ENCODE results near the gene DPF3. TPM values are rescaled to one million over a fixed set of nuclear protein-coding genes. Genes with fewer than 3 reads are reported as not detected.

DPF3 gene
- total RNA-seq, 1 donor from 2014 or later: 1.3 TPM

DNA sequence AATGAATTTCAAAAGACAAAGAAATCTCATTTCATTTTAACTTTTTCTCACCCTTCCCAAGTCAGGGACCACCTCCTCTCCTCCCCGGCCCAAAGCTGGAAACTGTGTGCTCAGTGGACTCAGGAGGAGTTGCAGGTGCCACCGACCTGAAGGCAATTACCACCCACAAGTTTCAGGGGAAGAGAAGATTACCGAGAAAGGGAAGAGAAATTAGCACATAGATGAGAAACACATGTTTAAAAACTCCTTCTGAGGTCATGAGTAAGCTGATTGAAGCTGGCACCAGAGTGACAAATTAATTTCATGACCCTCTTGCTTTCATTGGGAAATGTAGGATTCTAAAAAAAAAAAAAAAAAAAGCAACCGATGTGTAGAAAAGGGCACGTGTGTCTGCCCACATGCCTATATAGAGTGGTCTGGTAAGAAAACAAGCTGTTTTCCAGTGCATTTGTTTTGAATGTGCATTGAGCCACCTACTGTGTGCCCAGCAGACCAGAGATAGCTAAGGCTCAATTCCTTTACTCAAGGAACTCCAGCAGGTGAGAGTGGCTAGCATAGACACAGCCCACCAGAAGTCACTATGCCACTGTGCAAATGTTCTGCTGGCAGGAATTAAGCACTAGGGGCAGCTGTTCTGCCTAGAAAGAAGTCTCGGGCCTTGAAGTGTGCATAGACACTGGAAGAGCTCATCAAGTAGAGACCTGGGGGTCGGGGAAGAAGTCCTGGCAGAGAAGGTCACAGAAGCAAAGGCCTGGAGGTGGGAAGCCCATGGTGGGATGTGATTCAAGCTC is 30.5 kb downstream of the DPF3 start:
- Mint-ChIP-seq H3K27me3 (ENCODE audit: low read depth) (peaks cover 5% of the 10 kb centered on the region), H3K36me3 (ENCODE audit: low read depth) (no peaks in the 10 kb centered on the region), H3K4me1 (no peaks in the 10 kb centered on the region), H3K27ac (ENCODE audit: unreplicated experiment) (no peak overlapping the region), H3K9me3 (no peaks in the 10 kb centered on the region), H3K4me3 (no peak overlapping the region)
- TF ChIP-seq, protein P1, sequence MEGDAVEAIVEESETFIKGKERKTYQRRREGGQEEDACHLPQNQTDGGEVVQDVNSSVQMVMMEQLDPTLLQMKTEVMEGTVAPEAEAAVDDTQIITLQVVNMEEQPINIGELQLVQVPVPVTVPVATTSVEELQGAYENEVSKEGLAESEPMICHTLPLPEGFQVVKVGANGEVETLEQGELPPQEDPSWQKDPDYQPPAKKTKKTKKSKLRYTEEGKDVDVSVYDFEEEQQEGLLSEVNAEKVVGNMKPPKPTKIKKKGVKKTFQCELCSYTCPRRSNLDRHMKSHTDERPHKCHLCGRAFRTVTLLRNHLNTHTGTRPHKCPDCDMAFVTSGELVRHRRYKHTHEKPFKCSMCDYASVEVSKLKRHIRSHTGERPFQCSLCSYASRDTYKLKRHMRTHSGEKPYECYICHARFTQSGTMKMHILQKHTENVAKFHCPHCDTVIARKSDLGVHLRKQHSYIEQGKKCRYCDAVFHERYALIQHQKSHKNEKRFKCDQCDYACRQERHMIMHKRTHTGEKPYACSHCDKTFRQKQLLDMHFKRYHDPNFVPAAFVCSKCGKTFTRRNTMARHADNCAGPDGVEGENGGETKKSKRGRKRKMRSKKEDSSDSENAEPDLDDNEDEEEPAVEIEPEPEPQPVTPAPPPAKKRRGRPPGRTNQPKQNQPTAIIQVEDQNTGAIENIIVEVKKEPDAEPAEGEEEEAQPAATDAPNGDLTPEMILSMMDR (conservative IDR thresholded peaks at IDR 0.05): no peak
- DNase-seq (ENCODE audit: low read depth, low spot score): no peak

- Mint-ChIP-seq H3K9me3 (no peaks in the 10 kb centered on the region), H3K36me3 (ENCODE audit: low read depth) (no peaks in the 10 kb centered on the region), H3K4me3 (no peak overlapping the region), H3K4me1 (no peaks in the 10 kb centered on the region), H3K27me3 (ENCODE audit: low read depth) (no peaks in the 10 kb centered on the region), H3K27ac (ENCODE audit: unreplicated experiment) (no peak overlapping the region)
- TF ChIP-seq, protein P1 (conservative IDR thresholded peaks at IDR 0.05): no peak
- DNase-seq (ENCODE audit: low read depth, low spot score): no peak
These were observed 37.2 kb downstream of the DPF3 start for GRCh38 chr14:72856530-72857266.

GRCh38 chr14:72855913-72856312 is 38.0 kb downstream of the DPF3 start:
- Mint-ChIP-seq H3K4me3 (no peak overlapping the region), H3K27me3 (ENCODE audit: low read depth) (no peaks in the 10 kb centered on the region), H3K36me3 (ENCODE audit: low read depth) (no peaks in the 10 kb centered on the region), H3K27ac (ENCODE audit: unreplicated experiment) (no peak overlapping the region), H3K9me3 (no peaks in the 10 kb centered on the region), H3K4me1 (no peaks in the 10 kb centered on the region)
- no peak for DNase-seq (ENCODE audit: low read depth, low spot score)
- TF ChIP-seq, protein P1 (conservative IDR thresholded peaks at IDR 0.05): no peak

DNA sequence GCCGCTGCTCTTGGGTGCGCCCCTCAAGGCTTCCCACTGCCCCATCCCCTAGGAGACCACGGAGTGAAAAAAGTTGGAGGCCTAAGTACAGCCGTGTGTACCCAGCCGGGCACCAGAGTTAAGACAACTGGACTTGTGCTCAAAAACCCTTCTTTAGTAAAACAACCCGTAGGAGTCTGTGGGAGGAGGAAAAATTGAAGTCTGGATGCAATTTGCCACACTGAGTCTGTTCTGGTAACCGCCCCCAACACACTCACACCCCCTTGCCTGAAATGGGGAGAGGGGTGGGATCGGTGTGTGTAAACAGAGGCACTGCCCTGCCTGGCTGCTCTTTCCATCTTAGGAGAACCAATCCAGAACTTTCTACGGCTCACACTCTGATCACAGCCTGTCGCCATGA is 41.7 kb downstream of the DPF3 start:
- Mint-ChIP-seq H3K4me3 (no peak overlapping the region), H3K4me1 (peaks cover 5% of the 10 kb centered on the region), H3K27ac (ENCODE audit: unreplicated experiment) (no peak overlapping the region), H3K36me3 (ENCODE audit: low read depth) (no peaks in the 10 kb centered on the region), H3K27me3 (ENCODE audit: low read depth) (no peaks in the 10 kb centered on the region), H3K9me3 (no peaks in the 10 kb centered on the region)
- DNase-seq (ENCODE audit: low read depth, low spot score): no peak
- TF ChIP-seq, protein P1 (conservative IDR thresholded peaks at IDR 0.05): no peak

DNA sequence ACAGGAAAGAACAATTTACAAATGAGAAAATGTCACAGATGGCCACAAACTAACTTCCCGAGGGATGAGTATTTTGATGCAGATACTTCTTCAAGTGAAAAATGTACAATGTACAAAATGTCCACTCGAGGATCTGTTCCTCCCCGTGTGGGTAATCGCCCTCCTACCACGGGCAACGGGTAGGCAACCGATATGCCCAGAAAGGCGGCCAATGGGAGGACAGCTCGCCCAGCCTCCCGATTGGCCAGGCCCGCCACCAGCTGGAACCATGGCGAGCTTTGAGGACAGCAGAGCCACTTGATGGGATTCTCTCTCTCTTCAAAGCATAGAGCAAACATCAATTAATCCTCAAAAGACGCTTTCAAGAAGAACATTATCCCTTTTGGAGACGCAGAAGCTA is 42.3 kb downstream of the DPF3 start:
- DNase-seq (ENCODE audit: low read depth, low spot score): no peak
- TF ChIP-seq, protein P1 (conservative IDR thresholded peaks at IDR 0.05): no peak
- no peaks in the 10 kb centered on the region for H3K9me3 Mint-ChIP-seq
- no peak overlapping the region for H3K27ac Mint-ChIP-seq (ENCODE audit: unreplicated experiment)
- no peaks in the 10 kb centered on the region for H3K27me3 Mint-ChIP-seq (ENCODE audit: low read depth)
- H3K4me1 Mint-ChIP-seq: peaks cover 5% of the 10 kb centered on the region
- no peaks in the 10 kb centered on the region for H3K36me3 Mint-ChIP-seq (ENCODE audit: low read depth)
- no peak overlapping the region for H3K4me3 Mint-ChIP-seq
